Right atrium auricular region (tissue), 2 donors: ENCODE measurements around the gene KLHL21. TPM values are rescaled to one million over a fixed set of nuclear protein-coding genes. Genes with fewer than 3 reads are reported as not detected.

Experiments used
- DNase-seq: peaks from one replicate; pipeline ENCODE4 v3.0.0-alpha.2; 2019; ENCODE audit warnings: low spot score
- H3K27ac ChIP-seq, 2 donors: fragments of 200-600 bp; sonication (generic); 1 replicate in 1 of 2; 2 replicates in 1 of 2; pipeline ENCODE4 v1.5.1; 2016 to 2019
- H3K27me3 ChIP-seq, 2 donors: fragments of 200-600 bp; sonication (generic); one replicate each; pipeline versions ENCODE4 v1.5.1 to v1.6.0; 2017 to 2019
- H3K36me3 ChIP-seq: fragments of 200-600 bp; sonication (generic); one replicate; pipeline ENCODE4 v1.5.1; 2016
- H3K4me1 ChIP-seq, 2 donors: fragments of 200-600 bp; sonication (generic); one replicate each; pipeline versions ENCODE4 v1.5.1 to v1.6.0; 2017 to 2019
- H3K4me3 ChIP-seq, 2 donors: fragments of 200-600 bp; sonication (generic); 1 replicate in 1 of 2; 2 replicates in 1 of 2; pipeline ENCODE4 v1.5.1; 2017 to 2019; ENCODE audit warnings: mild to moderate bottlenecking in 1 of 2, moderate library complexity in 1 of 2
- H3K9me3 ChIP-seq, 2 donors: fragments of 200-600 bp; sonication (generic); one replicate each; pipeline ENCODE4 v1.5.1; 2019
- CTCF ChIP-seq, 2 donors: fragments of 200-600 bp; sonication (generic); IDR thresholded peaks; one replicate each; pipeline ENCODE4 v1.5.1; 2019; ENCODE audit warnings: antibody characterized with exemption in 2 of 2
- total RNA-seq, 2 donors: library from RNA; depleted of rRNA; stranded (reverse); fragments of >200 nt; gene quantifications; one replicate each; pipeline ENCODE4 v1.1.0, GENCODE V29; 2016

Gene KLHL21
- total RNA-seq, 2 donors from 2014 or later = 61.6 to 83.0 TPM

GRCh38 chr1:6557597-6557996 is 45.1 kb downstream of the KLHL21 start:
- H3K27me3 ChIP-seq = no peaks in the 10 kb centered on the region
- no peaks in the 10 kb centered on the region for H3K36me3 ChIP-seq
- no peak overlapping the region for H3K4me3 ChIP-seq
- DNase-seq = no peak
- no peak overlapping the region for H3K27ac ChIP-seq
- peaks cover 0 to 18% of the 10 kb centered on the region in 2 donors for H3K4me1 ChIP-seq
- H3K9me3 ChIP-seq = no peaks in the 10 kb centered on the region
- TF ChIP-seq CTCF (IDR thresholded peaks at IDR 0.05) = no peak

GRCh38 chr1:6554907-6555778 is 47.5 kb downstream of the KLHL21 start, which contains the start of gene TAS1R1:
TAS1R1 (plus strand) TSS chr1:6555307; CDS start chr1:6555374, 67 bp downstream.
- Histone ChIP-seq H3K27ac (peak within 1 kb of the TSS; percentile 70 to 82), H3K36me3 (peaks cover 2% of the 10 kb centered on the region), H3K4me1 (peaks cover 0 to 21% of the 10 kb centered on the region in 2 donors), H3K4me3 (peak within 1 kb of the TSS; percentile 91 to 94), H3K9me3 (no peaks in the 10 kb centered on the region), H3K27me3 (no peaks in the 10 kb centered on the region)
- no peak for TF ChIP-seq CTCF (IDR thresholded peaks at IDR 0.05)
- DNase-seq = no peak

- peak; percentile 94 to 96 for TF ChIP-seq CTCF (IDR thresholded peaks at IDR 0.05)
- no peaks in the 10 kb centered on the region for H3K9me3 ChIP-seq
- H3K27ac ChIP-seq = peak within 1 kb of the TSS; percentile 70 to 82
- peaks cover 11% of the 10 kb centered on the region for H3K36me3 ChIP-seq
- peaks cover 0 to 21% of the 10 kb centered on the region in 2 donors for H3K4me1 ChIP-seq
- peak within 1 kb of the TSS; percentile 91 to 94 for H3K4me3 ChIP-seq
- no peaks in the 10 kb centered on the region for H3K27me3 ChIP-seq
- peak; percentile 90 for DNase-seq
These were observed 48.4 kb downstream of the KLHL21 start, which contains the start of gene NOL9 for GRCh38 chr1:6554031-6554906. NOL9 (minus strand) TSS chr1:6554513; CDS start chr1:6554502, 11 bp downstream.

- Histone ChIP-seq H3K4me1 (peaks cover 0 to 19% of the 10 kb centered on the region in 2 donors), H3K27ac (no peak overlapping the region), H3K9me3 (no peaks in the 10 kb centered on the region), H3K36me3 (peaks cover 68% of the 10 kb centered on the region), H3K27me3 (no peaks in the 10 kb centered on the region), H3K4me3 (no peak overlapping the region)
- TF ChIP-seq CTCF (IDR thresholded peaks at IDR 0.05) = no peak
- DNase-seq = no peak
These were observed 55.4 kb downstream of the KLHL21 start for GRCh38 chr1:6547301-6547700.

DNA sequence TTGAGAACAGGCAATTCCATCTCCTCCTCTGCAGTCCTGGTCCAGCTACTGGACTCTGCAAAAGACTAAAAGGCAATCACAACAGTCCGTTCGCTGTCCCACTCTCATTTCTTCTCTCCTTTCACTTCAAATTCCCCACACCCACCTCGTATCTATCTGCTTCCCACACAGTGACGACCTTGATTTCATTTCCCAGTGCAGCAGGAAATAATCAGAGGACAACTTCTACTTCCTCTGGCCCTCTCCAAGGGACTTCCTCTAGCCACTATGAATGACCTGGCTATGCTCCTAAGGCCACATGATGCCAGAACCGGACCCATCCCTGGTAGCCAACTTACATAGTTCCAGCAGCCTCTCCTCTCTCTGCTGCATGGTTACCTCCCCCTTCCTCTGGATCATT is 56.3 kb downstream of the KLHL21 start:
- Histone ChIP-seq H3K36me3 (peaks cover 74% of the 10 kb centered on the region), H3K27ac (no peak overlapping the region), H3K4me3 (no peak overlapping the region)

More for the DNA sequence above, 56.3 kb downstream of the KLHL21 start:
- Histone ChIP-seq H3K27me3 (no peaks in the 10 kb centered on the region), H3K4me1 (peaks cover 0 to 19% of the 10 kb centered on the region in 2 donors), H3K9me3 (no peaks in the 10 kb centered on the region)
- DNase-seq = no peak
- no peak for TF ChIP-seq CTCF (IDR thresholded peaks at IDR 0.05)
